HG03571 (cell line): ENCODE measurements around the gene AP1S2.
"Not testable (repeated sequence)": the region's sequence is repeated elsewhere in the genome, so short reads cannot be mapped to it uniquely, and the experiment has no call there.

Experiments used
- ATAC-seq: cut with Tn5 transposase; IDR thresholded peaks from one replicate; pipeline ENCODE4 v1.9.1; 2021; ENCODE audit not compliant: unreplicated experiment

Gene AP1S2

DNA sequence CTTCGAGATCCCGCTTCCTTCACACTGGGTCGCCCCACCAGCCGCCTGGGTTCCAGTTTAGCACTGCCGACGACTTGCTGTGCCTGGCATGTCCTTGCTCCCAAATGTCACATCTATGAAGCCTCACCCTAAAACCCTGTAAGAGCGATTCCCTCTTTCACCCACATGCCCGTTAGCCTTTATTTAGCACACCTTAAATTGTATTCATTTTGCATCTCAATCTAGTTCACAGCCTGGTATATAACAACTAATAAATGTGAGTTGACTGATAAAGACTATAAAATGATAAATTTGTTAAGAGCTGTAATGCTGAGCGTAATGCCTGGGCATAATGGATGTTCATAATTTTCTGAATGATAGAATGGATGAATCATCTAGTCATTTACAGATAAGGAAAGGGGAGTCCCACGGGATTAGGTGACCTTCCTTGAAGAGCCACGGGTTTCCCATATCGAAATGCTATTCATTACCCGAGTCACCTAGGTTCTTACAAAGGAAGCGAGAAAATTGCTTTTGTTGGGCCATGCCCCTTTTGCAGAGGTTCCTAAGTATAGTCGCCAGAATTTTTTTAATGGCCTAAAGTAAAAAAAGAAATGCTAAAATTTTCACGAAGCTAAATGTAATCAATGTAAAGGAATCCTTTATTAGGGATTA is 1.1 kb upstream of the AP1S2 start:
- no peak for ATAC-seq

DNA sequence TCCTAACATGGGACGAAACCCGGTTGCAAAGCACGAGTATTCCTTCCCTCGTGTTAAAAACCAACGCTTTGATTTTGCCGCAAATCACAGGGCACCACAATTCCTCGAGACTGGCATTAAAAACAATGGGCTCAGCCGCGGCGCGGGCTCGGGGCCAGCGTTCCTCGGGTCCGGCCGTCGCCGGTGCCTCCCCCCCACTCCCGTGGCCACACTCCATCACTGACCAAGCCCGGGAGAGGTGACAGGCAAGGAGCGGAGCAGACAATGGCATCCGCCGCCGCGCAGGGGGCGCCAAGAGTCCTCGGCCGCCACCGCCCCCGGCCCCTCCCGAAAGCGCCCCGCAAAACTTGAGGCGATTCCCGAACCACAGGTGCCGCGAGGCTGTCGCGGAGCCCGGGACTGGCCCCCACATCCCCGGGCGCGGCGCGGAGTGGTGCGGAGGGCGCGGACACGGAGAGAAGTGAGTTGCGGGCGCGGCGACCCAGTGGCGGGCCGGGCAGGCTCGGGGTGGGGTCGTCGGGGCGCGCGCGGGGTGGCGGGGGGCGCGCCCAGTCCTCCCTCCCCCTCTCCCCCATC is 445 bp downstream of the AP1S2 start:
- peak; percentile 28 for ATAC-seq

DNA sequence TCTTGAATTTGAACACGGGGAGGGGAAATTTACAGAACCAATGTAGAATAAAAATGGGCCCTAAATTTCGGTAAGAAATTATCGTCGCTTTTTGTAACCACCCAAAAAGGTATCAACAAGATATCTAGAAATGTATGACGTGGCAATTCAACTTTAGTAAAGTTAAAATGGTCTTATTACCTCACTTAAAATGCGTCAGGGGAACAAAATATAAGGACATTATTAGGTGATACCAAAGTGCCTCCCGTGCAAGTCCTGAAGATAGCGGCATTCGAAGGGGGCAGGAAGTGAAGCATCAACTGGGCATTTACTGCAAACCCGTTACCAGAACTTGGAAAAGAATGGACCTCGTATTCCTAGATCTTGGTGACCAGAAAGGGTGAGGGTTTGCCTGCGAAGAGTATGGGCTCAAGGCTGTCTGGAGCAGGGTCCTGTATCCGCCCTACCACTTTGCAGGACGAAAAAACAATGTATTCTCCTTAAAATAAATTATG is 980 bp downstream of the AP1S2 start:
- ATAC-seq = no peak

DNA sequence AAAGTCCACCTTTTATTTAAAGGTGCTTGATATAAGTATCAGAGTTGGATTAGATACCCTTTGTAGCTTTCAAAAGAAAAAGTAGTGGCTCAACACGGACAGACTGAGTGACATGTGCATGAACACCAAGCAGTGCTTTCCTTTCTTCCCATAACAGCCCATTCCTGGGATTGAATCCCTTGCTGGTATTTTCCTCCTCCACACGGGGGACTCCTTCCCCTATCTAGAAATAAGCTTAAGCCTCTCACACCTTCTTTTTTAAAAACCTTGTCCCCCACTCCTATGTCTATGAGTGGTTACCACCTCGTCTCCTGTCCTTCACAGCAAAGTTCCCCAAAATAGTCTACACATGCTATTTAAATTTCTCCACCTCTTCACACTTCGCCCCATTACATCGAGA is 5.1 kb downstream of the AP1S2 start:
- ATAC-seq = no peak

DNA sequence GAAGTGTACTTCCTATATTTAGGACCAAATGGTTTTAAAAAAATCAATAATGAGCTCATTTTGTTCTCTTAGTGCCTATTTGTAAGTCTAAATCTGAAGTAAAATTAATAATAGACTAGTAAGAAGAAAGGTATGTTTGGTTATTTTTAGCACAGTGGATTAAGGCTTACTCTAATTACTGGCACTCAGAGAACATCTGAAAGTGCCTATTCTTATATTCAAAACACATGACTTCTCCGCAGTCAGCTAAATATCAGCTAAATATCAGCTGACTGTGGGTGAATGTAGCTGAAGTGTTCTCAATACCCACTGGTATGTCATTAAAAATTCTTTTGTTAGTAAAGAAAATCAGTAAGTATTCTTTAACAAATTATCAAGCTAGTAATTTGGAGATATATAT is 6.0 kb downstream of the AP1S2 start:
- no peak for ATAC-seq

DNA sequence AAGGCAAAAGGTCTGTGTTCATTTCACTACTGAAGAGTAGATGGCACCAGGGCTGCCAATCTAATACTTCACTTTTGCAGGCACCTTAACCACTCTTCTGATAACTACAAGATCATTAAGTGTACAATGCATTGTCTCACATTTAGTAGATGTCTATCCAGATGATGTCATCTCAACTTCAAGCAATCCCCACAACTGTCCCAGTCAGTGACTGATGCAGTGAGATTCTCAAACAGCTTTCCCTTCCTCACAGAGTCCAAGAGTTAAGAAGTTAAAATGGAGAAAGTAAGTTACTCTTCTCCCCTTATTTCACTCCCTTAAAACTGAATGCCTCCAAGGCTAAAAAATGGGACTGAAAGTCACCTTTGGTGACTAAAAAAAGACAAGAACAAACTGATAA is 10.7 kb downstream of the AP1S2 start:
- no peak for ATAC-seq

DNA sequence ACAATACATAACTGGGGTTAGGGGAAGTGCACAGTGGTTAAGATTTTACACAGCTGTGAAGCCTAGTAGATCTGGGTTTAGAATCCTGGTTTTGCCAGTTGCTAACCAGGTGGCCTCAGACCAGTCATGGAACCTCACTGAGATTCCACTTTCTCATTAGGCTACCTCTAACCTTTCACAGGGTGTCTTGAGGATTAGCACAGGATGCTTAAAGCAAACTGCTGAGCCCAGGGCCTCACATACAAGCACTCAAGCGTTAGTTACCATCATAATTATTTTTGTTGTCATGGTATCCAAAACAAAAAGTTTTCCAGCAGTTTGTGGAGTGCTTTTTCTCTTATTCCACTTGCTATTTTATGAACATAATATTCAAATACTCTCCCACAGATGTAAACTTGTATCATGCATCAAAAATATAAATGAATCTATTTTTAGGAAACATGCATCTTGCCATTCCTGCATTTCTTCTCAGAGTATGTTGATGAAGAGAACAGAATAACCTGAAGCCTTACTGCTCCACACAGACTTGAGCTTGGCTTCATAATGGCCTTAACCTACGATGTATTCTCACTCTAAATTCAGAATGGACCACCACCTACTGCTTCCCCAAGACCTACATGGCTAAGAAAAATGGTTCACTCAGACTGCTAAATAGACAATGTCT is 12.6 kb downstream of the AP1S2 start:
- no peak for ATAC-seq

DNA sequence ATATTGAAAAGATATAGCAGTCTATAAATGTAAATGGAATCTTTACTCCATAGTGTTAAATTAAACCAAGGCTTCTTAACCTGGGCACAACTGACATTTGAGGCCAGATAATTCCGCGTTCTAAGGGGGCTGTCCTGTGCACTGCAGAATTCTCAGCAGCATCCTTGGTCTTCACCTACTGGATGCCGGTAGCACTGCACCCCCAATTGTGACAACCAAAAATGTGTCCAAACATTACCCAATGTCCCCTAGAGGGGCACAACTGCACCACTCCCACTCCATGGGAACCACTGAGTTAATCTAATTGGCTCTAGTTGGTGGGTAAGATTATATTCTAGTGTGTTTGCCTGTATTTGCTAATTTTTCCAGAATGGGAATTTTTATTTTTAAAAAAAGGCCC is 16.6 kb downstream of the AP1S2 start:
- no peak for ATAC-seq

DNA sequence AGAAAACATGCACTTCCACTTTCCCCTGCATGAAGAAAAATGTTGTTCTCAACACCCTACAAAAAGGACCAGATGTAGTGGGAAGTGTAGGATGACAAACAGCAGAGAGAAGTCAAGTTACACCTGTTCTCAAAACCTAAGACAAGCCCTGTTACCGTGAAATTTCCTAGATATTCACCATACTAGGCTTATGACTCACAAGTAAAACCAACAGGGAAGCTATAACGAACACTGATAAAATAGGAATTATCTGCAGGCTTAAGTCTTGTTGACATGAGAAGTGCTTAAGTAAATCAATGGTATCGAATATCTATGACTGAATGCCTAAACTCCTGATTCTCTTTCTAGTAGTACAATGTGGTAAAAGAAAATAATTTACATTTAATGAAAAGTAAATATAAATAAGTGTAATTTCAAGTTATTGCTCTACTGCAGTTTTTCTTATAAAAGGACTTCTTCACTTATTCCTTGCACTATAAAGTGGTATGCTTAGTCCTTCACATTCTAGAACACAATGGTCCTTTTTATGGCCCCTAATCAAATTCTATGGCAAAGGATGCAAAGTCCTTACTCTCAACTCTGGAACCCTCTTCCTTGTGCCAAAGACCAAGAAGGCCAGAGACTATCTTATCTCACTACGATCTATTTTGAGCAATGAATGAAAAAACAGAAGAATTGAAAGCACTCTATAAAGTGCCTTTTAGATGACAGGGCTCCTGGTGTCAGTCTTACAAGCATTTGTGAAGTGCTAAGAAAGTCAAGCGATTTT is 19.6 kb downstream of the AP1S2 start:
- ATAC-seq = no peak

DNA sequence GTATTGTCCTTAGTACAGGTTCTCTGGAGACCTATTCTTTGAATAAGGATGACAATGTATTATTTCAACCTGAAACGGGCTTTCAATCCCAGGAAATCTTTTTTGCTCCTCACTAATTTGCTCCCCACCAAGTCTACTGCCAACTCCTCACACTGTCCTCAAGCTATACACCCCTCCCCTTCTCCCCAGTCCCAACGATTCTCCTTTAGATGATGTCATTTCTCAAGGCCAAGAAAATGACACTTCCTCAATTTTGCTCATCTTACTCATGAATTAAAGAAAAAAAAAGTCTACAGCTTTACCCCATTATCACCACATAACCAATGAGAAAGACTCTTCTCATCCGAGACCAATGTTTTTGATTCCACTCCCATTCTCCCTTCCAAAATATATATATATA is 20.6 kb downstream of the AP1S2 start:
- ATAC-seq = no peak

DNA sequence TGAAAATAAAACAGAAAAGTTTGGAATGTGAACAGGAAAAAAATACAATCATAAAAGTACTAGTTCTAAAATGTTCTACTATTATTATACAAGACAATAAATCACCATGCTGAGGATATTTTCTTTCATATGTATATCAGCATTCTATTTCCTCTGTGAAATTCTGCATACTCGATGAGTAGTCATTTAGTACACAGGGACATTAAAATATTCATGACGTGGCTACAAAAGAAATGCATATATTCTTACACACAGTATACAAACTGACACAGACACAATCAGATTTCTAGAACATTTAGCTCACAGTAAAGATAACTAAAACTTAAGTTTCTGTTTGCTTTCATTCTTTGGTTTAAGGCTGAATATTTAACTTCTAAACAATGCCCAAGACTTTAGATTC is 23.3 kb downstream of the AP1S2 start:
- not testable (repeated sequence) for ATAC-seq

DNA sequence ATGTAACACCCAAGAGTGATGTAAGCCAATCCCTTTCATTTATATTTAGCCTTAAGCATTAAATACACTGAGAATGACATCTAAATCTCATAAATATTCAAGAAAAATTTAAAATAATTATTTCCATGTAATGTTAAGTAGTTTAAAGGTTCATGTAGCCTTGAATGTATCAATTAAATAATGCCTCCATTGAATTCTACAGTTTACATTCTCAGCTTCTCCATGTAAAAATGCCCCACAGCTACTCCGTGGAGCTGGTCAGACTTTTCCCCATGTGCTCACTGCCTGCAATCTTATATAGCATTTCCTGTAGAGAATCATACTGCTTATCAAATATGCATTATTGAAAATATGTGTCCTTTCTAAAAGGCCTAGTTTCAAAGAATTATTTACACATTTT is 25.4 kb downstream of the AP1S2 start:
- no peak for ATAC-seq

DNA sequence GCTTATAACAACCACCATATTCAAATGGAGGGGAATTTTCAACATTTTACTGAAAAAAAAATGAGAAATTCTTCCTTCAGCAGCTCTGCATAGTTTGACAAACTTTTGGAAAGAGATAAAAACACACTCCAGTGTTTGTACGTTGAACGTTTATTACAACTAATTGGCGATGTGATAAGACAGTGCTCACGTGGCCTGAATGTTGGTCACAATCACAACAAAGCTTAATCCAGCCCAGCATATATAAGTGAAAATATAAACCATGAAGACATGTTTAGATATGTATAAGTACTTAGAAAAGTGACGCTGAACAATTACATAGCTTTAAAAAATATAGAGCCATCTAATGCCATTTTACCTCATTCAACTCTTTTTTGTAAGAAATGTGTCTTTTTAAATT is 28.7 kb downstream of the AP1S2 start:
- no peak for ATAC-seq

DNA sequence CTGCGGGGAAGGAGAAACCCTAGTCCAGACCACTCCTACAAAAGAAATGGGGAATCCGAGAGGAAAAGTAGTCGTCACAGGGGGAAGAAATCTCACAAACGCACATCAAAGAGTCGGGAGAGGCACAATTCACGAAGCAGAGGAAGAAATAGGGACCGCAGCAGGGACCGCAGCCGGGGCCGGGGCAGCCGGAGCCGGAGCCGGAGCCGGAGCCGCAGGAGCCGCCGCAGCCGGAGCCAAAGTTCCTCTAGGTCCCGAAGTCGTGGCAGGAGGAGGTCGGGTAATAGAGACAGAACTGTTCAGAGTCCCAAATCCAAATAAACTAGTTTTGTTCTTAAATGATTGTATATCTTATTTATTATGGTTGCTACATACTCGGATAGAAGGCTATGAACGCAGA is 31.7 kb downstream of the AP1S2 start:
- ATAC-seq = no peak

DNA sequence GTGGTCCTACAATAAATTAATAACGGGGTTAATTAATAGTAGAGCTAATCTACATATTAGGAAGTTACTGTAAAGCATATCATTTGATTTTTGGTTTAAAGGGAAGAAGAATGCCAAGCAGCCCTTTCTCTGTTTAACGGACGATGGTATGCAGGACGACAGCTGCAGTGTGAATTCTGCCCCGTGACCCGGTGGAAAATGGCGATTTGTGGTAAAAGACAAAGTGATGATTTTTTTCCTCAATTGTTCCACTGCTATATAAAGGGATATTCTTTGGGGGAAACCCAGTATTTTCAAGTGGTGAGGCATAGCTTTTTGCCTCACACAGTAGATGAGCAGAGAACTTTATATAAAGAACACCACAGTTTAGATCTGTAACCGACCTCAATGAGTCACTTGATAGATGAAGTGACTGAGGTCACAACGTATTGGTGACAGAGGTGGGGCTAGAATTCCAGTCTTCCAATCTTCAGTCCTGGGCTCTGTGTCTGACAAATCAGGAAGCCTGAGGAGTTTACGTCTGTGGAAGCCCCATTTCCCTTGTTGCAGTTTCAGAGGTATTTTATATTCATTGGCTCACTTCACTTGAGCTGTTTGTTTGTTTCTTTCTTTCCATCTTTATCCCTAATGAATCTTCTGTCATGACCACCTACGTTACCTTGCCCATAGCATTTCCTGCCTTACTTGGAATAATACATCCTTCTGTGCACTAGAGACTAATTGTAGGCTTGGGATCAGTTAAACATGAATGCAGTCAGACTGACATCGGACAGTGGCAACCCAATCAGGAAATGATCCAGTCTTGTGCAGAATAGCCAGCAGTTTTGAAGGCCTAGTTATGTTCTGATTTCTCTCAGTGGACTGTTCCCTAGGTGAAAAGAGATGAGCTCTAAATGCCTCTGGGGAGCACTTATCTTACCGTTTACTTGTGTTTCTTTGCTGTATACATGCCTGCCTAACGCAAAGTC is 34.2 kb downstream of the AP1S2 start:
- ATAC-seq = no peak

DNA sequence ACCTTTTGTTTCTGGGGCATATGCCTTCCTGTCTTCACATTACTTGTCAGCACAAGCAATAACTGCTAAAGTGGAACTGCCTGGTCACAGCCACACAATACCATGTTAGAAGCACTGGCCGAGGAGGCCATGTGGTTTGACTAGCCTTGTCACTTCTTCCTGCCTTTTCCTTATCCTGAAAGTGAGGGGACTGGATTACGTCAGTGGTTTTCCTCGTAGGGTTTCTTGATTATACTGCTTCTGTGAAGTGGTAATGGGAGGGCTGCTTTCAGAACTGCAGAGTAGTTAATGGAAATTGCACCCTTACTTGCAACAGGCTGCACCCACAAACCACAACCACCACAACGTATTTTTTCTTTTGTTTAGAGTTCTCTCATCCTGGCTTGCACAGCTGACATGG is 37.7 kb downstream of the AP1S2 start:
- ATAC-seq = no peak

DNA sequence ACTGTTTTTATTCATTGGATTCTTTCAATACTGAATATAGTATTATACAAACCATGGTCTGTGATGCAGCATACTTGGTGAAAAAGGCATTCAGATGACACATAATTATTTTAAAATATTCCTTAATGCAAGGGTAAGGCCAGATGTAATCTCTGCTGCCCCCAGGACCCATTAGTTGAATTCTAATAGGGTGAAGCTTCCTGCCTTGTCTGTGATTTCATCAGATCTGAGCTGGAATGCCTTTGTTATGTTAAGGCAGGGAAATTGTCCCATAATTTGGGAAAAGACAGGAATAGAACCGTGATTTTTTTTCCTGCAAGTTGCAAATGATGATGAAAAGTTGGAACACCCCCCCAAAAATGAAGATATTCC is 38.2 kb downstream of the AP1S2 start:
- no peak for ATAC-seq

DNA sequence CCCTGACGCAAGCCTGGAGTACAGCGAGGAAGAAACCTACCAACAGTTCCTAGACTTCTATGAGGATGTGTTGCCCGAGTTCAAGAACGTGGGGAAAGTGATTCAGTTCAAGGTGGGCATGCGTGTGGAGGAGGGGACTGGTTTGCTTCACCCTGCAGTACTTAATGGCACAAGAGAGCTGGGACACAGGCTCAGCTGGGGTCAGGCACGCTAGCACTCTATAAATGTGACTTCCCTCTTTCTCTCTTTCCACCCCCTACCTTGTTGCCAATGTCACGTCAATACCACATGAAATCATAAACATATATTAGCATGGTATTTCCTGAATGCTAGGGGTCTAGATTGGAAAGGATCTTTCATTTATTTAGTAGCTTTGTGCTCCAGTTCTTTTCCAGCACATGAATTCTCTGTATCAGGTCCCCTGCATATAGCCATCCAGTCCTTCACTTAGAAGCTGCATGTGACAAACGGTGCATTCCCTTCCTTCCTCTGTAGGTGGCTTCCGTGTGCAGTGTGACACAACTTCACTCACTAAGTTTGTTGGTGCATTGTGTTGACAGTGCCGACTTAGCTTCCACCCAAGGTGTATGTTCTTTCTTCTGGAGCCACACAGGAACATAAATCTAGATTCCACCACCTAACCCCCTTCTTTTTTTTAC is 38.7 kb downstream of the AP1S2 start:
- no peak for ATAC-seq

DNA sequence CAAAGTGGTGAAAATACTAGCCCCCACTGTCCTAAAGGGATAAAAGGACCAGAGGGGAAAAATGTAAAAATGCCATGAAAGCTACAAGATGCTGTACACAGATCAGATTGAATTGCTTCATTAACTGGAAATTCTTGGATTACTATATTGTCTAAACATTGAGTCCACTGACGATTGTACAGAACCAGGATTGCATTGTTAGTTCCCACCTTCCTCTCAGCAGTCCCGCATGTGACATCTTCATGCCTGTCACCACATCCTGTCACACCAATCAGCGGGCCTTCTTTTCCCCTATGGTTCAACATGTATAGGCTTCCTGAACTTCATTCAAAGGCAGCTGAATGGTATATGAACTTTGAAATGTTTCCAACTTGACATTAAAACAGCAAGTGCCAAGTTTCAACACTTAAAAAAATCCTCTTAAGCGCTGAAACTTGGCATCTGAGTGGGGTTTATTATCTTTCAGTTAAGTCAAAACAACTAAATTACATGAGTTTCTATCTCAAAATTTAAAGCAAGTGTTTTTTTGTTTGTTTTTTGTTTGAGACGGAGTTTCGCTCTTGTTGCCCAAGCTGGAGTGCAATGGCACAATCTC is 39.7 kb downstream of the AP1S2 start:
- no peak for ATAC-seq

DNA sequence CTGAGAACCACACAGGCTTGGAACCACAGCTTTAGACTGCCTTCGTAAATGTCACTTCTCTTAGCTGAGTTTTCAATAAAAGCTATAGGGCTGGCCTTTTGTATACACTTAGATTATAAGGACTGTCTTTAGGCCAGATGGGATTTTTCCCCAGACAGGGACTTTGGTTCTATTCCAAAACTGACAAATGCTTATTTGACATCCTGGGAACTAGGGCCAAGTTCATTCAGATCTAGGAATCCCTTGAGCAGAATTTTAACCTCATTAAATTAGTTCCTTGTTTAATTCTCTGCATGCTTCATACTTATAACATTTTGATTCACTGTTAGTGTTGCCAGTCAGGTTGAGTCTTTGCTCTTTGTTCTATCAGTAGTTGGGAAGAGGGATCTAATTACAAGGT is 41.2 kb downstream of the AP1S2 start:
- ATAC-seq = no peak
